Suppressor macrophage (primary cell): ENCODE data around the gene DYNC2H1.

ENCODE experiments used
- DNase-seq, 4 experiments: peaks; one replicate each; pipeline ENCODE4 v3.0.0-alpha.2; 2020 to 2022

Gene DYNC2H1

DNA sequence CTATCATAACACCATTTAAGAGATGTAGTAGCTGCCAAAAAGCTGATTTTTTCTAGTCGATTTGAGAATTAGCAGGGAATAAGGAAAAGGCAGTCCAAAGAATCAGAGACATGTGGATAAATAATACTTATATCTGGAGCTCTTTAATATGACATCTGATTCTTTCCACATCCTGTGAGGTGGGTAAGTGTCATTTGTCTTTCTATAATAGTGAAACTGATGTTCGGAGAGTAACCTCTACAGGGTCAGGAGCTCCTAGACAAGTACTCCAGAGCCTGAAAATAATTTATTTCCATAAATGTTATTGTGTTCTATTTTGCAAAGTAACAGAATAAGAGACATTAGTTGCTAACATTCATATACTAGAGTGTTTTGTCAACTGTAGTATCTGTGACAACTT lies 367.6 kb downstream of the DYNC2H1 start:
- DNase-seq: no peak

- DNase-seq: no peak
These were observed 371.2 kb downstream of the DYNC2H1 start for GRCh38 chr11:103480421-103480820.

- no peak for DNase-seq
These were observed 374.8 kb downstream of the DYNC2H1 start for GRCh38 chr11:103483996-103484395.

GRCh38 chr11:103484545-103484944 lies 375.3 kb downstream of the DYNC2H1 start:
- no peak for DNase-seq

- no peak for DNase-seq
These were observed 377.4 kb downstream of the DYNC2H1 start for GRCh38 chr11:103486604-103487003.

GRCh38 chr11:103487113-103487512 lies 377.9 kb downstream of the DYNC2H1 start:
- no peak for DNase-seq

DNA sequence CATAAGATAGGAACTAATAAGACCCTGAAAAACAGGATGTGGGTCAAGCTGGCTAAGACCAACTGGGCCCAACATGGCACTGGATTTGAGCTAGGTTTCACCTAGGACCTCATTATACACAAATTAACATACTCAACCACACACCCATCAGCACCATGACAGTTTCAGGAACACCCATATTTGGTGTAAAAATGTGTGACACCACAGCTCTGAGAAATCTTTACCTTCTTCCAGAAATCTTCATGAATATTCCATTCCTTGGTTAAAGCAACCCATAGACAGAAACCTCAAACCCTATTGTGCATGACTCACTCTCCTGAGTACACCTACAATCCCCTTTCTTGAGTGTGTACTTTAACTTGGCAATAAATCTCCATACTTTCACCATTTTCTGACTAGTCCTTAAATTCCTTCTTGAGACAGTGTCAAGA lies 378.8 kb downstream of the DYNC2H1 start:
- DNase-seq: no peak

DNA sequence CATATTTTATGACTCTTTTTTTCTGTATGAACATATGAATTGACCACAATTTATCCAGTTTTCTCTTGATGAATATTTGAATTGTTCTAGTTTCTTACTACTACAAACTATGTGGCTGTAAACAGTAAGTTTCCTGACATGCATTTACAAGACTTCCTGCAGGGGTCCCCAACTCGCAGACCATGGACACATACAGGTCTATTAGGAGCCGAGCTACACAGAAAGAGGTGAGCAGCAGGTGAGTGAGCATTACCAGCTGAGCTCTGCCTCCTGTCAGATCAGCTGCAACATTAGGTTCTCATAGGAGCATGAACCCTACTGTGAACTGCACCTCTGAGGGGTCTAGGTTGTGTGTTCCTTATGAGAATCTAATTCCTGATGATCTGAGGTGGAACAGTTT lies 379.4 kb downstream of the DYNC2H1 start:
- no peak for DNase-seq

DNA sequence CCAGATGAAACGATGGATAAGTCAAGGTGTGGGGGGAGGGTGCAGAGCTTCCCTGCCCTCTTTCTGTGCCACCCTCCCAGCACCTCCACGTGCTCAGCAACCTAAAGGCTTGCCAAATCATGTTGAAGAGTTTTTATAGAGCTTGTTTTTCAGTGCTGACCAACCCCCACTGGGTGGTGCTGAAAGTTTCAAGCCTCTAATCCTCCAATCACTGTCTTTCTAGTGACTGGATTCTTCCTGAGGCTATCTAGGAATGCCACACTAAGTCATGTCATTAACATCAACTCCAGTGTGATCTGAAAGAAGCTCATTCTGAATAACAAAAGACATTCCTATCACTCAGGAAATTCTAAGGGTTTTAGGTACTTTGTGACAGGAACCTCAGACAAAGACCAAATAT lies 382.6 kb downstream of the DYNC2H1 start:
- DNase-seq: no peak

GRCh38 chr11:103494491-103494890 lies 385.3 kb downstream of the DYNC2H1 start:
- no peak for DNase-seq

- no peak for DNase-seq
These were observed 388.0 kb downstream of the DYNC2H1 start for GRCh38 chr11:103497268-103497667.

- DNase-seq: no peak
These were observed 390.6 kb downstream of the DYNC2H1 start for GRCh38 chr11:103499710-103500340.

- no peak for DNase-seq
These were observed 406.1 kb downstream of the DYNC2H1 start for GRCh38 chr11:103515283-103515682.

- DNase-seq: no peak
These were observed 411.6 kb downstream of the DYNC2H1 start for GRCh38 chr11:103520792-103521191.

- no peak for DNase-seq
These were observed 415.8 kb downstream of the DYNC2H1 start for GRCh38 chr11:103525069-103525468.

- DNase-seq: no peak
These were observed 418.8 kb downstream of the DYNC2H1 start for GRCh38 chr11:103528046-103528445.

DNA sequence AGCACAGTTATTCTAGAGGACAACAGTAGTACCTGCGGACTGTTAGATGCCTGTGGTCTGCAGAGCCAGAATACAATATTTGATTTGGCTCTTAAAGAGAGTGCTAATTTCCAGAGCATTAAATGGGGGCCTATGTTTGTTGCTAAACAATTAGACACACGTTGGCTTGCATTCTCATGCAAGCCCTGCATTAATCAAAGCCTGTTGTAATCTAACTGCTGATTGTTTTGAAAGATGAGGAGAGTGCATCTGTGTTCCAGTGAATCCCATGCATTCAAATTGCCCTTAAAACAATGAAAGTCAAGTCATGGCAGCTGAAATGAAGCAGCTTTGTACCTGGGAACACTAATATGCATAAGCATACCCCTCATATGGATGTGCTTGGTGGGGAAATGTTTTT lies 419.4 kb downstream of the DYNC2H1 start:
- no peak for DNase-seq

DNA sequence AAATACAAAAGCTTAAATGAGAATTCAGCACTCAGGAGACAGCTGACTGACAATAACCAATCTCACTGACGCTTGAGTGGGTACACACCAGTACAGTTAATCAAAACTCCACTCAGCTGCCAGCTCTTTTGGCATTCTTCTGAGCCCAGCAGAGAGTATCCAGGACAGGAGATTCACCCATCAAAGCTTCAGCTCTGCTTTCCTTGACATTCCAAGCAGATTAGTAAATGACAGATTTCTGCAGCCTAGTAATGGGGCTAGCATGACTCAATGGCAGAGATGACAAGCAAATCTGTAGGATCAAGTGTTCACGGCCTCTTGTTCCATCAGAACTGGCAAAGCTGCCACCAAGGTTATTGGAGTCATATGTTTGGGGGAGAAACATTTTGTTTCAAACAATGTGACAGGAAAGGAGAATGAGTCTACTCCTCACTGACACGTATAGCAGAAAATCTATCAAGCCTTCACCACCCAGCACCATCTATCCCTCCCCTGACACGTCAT lies 420.0 kb downstream of the DYNC2H1 start:
- DNase-seq: no peak
